ENCODE results near the gene ASB15.

- TF ChIP-seq POLR2AphosphoS5 (IDR thresholded peaks at IDR 0.05; ENCODE audit: low read depth, low read length), result no peak
- no peak for TF ChIP-seq CTCF (IDR thresholded peaks at IDR 0.05)
- TF ChIP-seq REST (IDR thresholded peaks at IDR 0.05; ENCODE audit: insufficient read depth in 1 of 2, low read depth in 2 of 2, low read length in 1 of 2), result no peak
- TF ChIP-seq TCF7L2 (IDR thresholded peaks at IDR 0.05; ENCODE audit: low read depth, low read length), result no peak
- no peak for TF ChIP-seq SIN3A (IDR thresholded peaks at IDR 0.05; ENCODE audit: borderline replicate concordance, insufficient read depth, low read depth, low read length)
These were observed 64.3 kb downstream of the ASB15 start for GRCh38 chr7:123665896-123666295.

Measured in Panc1 (cell line).